DND-41 (cell line): ENCODE results near the gene STRADB.

Experiments used
- ATAC-seq: fragments of 200-7000 bp; cut with Tn5 transposase; 3 replicates; pipeline ENCODE4 v1.9.1; 2021; ENCODE audit warnings: low read depth; ENCODE audit not compliant: insufficient read depth
- DNase-seq: peaks from one replicate; pipeline ENCODE4 v3.0.0-alpha.2; 2020
- H2AFZ ChIP-seq: 2 replicates; pipeline ENCODE4 v1.6.0; 2012; ENCODE audit warnings: low read depth, low read length
- H3K27ac ChIP-seq: 2 replicates; pipeline ENCODE4 v1.5.1; 2012; ENCODE audit warnings: low read length, inconsistent platforms
- H3K27me3 ChIP-seq: fragments of 200-600 bp; sonication (generic); 2 replicates; pipeline ENCODE4 v1.6.0; 2012; ENCODE audit warnings: low read length, mild to moderate bottlenecking, inconsistent platforms; ENCODE audit not compliant: insufficient read depth, poor library complexity
- H3K36me3 ChIP-seq: 2 replicates; pipeline ENCODE4 v1.5.1; 2012; ENCODE audit warnings: low read length, inconsistent platforms; ENCODE audit not compliant: insufficient read depth
- H3K4me1 ChIP-seq: 2 replicates; pipeline ENCODE4 v1.5.1; 2012; ENCODE audit warnings: mild to moderate bottlenecking, low read length; ENCODE audit not compliant: insufficient read depth
- H3K4me2 ChIP-seq: 2 replicates; pipeline ENCODE4 v1.6.0; 2012; ENCODE audit warnings: mild to moderate bottlenecking, moderate library complexity, low read length, inconsistent platforms; ENCODE audit not compliant: insufficient read depth
- H3K4me3 ChIP-seq, 2 experiments: fragments of 200-600 bp in 1 of 2; shearing (Covaris generic) in 1 of 2; 2 replicates each; pipeline ENCODE4 v1.5.1; 2012 to 2016; ENCODE audit warnings: inconsistent platforms in 2 of 2, low read length in 2 of 2, mild to moderate bottlenecking in 2 of 2, low read depth in 1 of 2, moderate library complexity in 1 of 2
- H3K79me2 ChIP-seq: 2 replicates; pipeline ENCODE4 v1.6.0; 2012; ENCODE audit warnings: low read length, inconsistent platforms; ENCODE audit not compliant: insufficient read depth
- H3K9ac ChIP-seq: 2 replicates; pipeline ENCODE4 v1.6.0; 2012; ENCODE audit warnings: low read depth, mild to moderate bottlenecking, inconsistent platforms, low read length, moderate library complexity
- H3K9me3 ChIP-seq: 2 replicates; pipeline ENCODE4 v1.5.1; 2012; ENCODE audit warnings: low read length, moderate library complexity, mild to moderate bottlenecking, inconsistent platforms; ENCODE audit not compliant: insufficient read depth, severe bottlenecking
- H4K20me1 ChIP-seq: 2 replicates; pipeline ENCODE4 v1.6.0; 2012; ENCODE audit warnings: low read length; ENCODE audit not compliant: insufficient read depth
- EZH2 ChIP-seq: IDR thresholded peaks from 3 replicates; pipeline ENCODE4 v1.6.1; 2012; ENCODE audit warnings: borderline replicate concordance, low read depth, mild to moderate bottlenecking, moderate library complexity, low read length, inconsistent platforms; ENCODE audit not compliant: severe bottlenecking
- TF ChIP-seq, protein P1 (sequence below): IDR thresholded peaks from 2 replicates; pipeline ENCODE4 v1.5.1; 2012; ENCODE audit warnings: borderline replicate concordance, low read length, moderate library complexity, mild to moderate bottlenecking; ENCODE audit not compliant: poor library complexity, severe bottlenecking; ENCODE audit errors: extremely low read depth

STRADB gene

DNA sequence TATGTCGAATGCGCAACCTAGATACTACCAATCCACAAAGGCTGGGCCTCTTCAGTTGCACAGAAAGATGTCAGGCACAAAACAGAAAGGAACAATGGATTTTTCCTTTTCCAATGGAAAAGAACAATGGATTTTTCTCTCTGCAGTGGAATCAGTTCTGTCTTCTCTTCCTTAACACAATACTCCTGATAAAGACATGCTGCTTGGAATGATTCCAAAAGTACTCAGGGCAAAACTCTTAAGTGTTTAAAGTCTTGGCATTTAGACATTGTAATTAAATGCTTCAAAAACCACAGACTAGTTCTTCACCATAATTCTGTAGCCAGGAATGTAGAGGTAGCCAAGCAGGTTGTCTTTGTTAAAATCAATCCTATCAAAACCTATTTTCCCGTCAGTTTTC lies 47.7 kb upstream of the STRADB start:
- H4K20me1 ChIP-seq, result no peaks in the 10 kb centered on the region
- peaks cover 4% of the 10 kb centered on the region; the same call in 1 of the 2 replicates for H3K36me3 ChIP-seq
- no peak overlapping the region for H3K4me2 ChIP-seq
- no peak overlapping the region for H3K9ac ChIP-seq
- TF ChIP-seq, protein P1, sequence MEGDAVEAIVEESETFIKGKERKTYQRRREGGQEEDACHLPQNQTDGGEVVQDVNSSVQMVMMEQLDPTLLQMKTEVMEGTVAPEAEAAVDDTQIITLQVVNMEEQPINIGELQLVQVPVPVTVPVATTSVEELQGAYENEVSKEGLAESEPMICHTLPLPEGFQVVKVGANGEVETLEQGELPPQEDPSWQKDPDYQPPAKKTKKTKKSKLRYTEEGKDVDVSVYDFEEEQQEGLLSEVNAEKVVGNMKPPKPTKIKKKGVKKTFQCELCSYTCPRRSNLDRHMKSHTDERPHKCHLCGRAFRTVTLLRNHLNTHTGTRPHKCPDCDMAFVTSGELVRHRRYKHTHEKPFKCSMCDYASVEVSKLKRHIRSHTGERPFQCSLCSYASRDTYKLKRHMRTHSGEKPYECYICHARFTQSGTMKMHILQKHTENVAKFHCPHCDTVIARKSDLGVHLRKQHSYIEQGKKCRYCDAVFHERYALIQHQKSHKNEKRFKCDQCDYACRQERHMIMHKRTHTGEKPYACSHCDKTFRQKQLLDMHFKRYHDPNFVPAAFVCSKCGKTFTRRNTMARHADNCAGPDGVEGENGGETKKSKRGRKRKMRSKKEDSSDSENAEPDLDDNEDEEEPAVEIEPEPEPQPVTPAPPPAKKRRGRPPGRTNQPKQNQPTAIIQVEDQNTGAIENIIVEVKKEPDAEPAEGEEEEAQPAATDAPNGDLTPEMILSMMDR, result no peak
- no peak for TF ChIP-seq EZH2
- no peak overlapping the region for H3K4me3 ChIP-seq
- H3K4me1 ChIP-seq, result peaks cover 40% of the 10 kb centered on the region
- no peak overlapping the region for H2AFZ ChIP-seq
- DNase-seq (no peak), ATAC-seq (no peak)
- H3K9me3 ChIP-seq, result no peaks in the 10 kb centered on the region
- H3K79me2 ChIP-seq, result no peaks in the 10 kb centered on the region
- no peak overlapping the region for H3K27ac ChIP-seq
- no peaks in the 10 kb centered on the region for H3K27me3 ChIP-seq

DNA sequence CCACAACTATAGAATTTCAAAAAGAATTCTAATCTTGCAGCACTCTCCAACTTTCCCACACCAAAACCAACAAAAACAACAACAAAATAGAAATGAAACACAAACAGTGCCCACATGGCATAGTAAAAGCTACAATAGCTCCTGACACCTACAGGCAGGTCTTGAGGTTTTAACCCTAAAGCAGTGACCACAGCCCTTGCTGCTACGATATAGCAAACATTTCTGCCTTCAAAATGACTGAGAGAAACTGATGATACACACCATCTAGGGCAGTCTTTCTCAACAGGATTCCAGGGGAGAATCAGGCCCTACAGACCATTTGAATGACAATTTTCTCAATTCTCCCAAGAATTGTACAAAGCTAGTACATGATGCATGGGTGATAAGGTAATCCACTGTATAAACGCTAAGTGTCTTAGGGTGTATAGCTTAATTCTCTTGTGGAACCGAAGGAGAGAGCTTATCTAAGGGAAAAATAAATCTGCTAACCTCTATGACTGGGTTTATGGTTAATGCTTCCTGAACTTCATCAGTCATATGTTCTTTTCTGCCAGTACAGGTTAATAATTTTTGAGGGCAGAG lies 46.8 kb upstream of the STRADB start:
- Histone ChIP-seq H3K9ac (no peak overlapping the region), H3K4me1 (peaks cover 40% of the 10 kb centered on the region), H3K4me2 (no peak overlapping the region), H3K79me2 (no peaks in the 10 kb centered on the region), H3K9me3 (no peaks in the 10 kb centered on the region), H3K4me3 (no peak overlapping the region), H2AFZ (no peak overlapping the region), H3K36me3 (no peaks in the 10 kb centered on the region), H3K27ac (peak overlapping the region; percentile 26), H4K20me1 (no peaks in the 10 kb centered on the region), H3K27me3 (no peaks in the 10 kb centered on the region)
- TF ChIP-seq, protein P1, result no peak
- TF ChIP-seq EZH2, result no peak
- ATAC-seq (peak; percentile 64), DNase-seq (no peak)

DNA sequence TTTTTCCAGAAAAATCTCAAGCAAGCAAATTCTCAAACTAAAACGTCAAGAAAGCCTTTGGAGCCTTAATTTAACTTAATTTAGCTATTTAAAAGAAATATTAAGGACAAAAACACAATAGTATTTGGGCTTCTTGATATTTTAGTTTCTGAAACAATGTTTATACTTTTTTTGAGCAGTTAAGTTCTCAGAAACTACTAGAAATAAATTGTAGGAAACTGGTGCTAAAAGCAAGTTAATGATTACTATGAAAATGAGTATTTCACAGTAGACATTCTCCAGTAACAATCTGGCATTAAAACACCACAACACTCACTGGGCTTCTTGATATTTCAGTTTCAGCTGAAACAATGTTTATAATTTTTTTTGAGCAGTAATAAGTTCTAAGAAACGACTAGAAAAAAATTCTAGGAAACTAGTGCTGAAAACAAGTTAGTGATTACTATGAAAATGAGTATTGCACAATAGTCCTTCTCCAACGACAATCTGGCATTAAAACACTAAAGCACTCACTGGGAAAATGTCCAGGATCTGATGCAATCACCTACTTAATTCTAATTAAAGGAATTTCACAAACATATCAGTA lies 45.4 kb upstream of the STRADB start:
- Histone ChIP-seq H3K9me3 (no peaks in the 10 kb centered on the region), H3K27me3 (no peaks in the 10 kb centered on the region), H4K20me1 (no peaks in the 10 kb centered on the region), H3K9ac (peak overlapping the region; percentile 44), H3K27ac (peak overlapping the region; percentile 69), H2AFZ (no peak overlapping the region), H3K79me2 (no peaks in the 10 kb centered on the region), H3K36me3 (no peaks in the 10 kb centered on the region), H3K4me2 (peak overlapping the region; percentile 49), H3K4me3 (no peak overlapping the region), H3K4me1 (peaks cover 40% of the 10 kb centered on the region)
- DNase-seq (no peak), ATAC-seq (peak; percentile 62)
- TF ChIP-seq, protein P1, result no peak
- TF ChIP-seq EZH2, result no peak
